SH-SY5Y (cell line): ENCODE measurements around the gene SPATA32.

Experiments used
- GATA2 ChIP-seq: IDR thresholded peaks from 2 replicates; pipeline ENCODE4 v1.6.1; 2011; ENCODE audit warnings: mild to moderate bottlenecking, low read depth, low read length
- GATA3 ChIP-seq: IDR thresholded peaks from 2 replicates; pipeline ENCODE4 v1.6.1; 2011; ENCODE audit warnings: low read depth, mild to moderate bottlenecking, low read length, moderate library complexity

- TF ChIP-seq GATA2, result no peak
- no peak for TF ChIP-seq GATA3
Observed at GRCh38 chr17:45306094-45306493, 44.2 kb upstream of the SPATA32 start.
